ENCODE measurements around the gene ARHGEF33. TPM values are rescaled to one million over a fixed set of nuclear protein-coding genes. Genes with fewer than 3 reads are reported as not detected.

Gene ARHGEF33
- polyA plus RNA-seq, 2 of the 4 experiments (the other 2 are of a cell fraction): 0.08 to 0.23 TPM

- Histone ChIP-seq H3K4me2 (no peak overlapping the region), H3K27ac (no peak overlapping the region), H3K9me3 (no peaks in the 10 kb centered on the region), H3K4me3 (no peak overlapping the region), H3K4me1 (no peaks in the 10 kb centered on the region)
- 89% methylated on average over 34 of the region's 34 CpGs for WGBS (ENCODE audit: missing lambda C conversion rate)
- TF ChIP-seq RFX5 (IDR thresholded peaks at IDR 0.05) (no peak), FOXS1 (CRISPR knock-in tag; IDR thresholded peaks at IDR 0.05) (no peak), HOXB13 (CRISPR knock-in tag; IDR thresholded peaks at IDR 0.05; ENCODE audit: low read depth) (no peak), EHMT2 (IDR thresholded peaks at IDR 0.05; ENCODE audit: low read depth) (no peak), CHD4 (IDR thresholded peaks at IDR 0.05; ENCODE audit: borderline replicate concordance) (no peak), HDAC2 (IDR thresholded peaks at IDR 0.05) (no peak), HOXA7 (CRISPR knock-in tag; IDR thresholded peaks at IDR 0.05) (no peak), FOSL2 (IDR thresholded peaks at IDR 0.05) (no peak), FOSL2 (CRISPR knock-in tag; IDR thresholded peaks at IDR 0.05) (no peak), MYC (IDR thresholded peaks at IDR 0.05; ENCODE audit: borderline replicate concordance, low read length) (no peak), BHLHE40 (IDR thresholded peaks at IDR 0.05; ENCODE audit: low read depth, low read length) (no peak), POLR2A (IDR thresholded peaks at IDR 0.05; ENCODE audit: low read length) (no peak), GATA3 (IDR thresholded peaks at IDR 0.05; ENCODE audit: borderline replicate concordance) (no peak), RAD21 (conservative IDR thresholded peaks at IDR 0.05 in 1 of 2, IDR thresholded peaks at IDR 0.05 in 1 of 2) (no peak)
- TF ChIP-seq, protein P1, sequence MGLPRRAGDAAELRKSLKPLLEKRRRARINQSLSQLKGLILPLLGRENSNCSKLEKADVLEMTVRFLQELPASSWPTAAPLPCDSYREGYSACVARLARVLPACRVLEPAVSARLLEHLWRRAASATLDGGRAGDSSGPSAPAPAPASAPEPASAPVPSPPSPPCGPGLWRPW (IDR thresholded peaks at IDR 0.05): no peak
- CTCF ChIA-PET: interaction anchor here (3.4 kb wide), 1 partner anchor 14 kb away, joined by 21 read pairs; no protein-coding TSS in a partner anchor
- ATAC-seq (no peak), DNase-seq (ENCODE audit: low read depth in 1 of 2, low spot score in 1 of 2) (no peak), FAIRE-seq (no peak)
- POLR2A ChIA-PET: no interaction called here
These were observed 71.1 kb downstream of the ARHGEF33 start for GRCh38 chr2:38960609-38961320.

DNA sequence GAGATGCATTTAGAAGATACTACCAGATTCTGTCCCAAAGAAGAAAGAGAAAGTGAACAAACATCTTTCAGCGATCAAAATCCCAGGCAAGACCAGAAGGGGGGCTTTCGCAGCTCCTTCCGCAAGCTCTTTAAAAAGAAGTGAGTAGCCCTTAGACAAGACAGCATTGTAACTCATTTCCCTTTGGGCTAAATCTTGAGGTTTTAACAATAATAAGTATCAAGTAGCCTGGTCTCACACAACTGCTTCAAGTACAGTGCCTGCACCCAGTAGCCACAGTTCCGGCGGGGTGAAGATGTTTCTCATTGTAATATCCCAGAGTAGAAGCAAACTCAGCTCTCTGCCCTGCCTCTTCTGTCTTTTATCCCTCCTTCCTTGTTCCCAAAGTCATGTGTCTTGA, 76.3 kb downstream of the ARHGEF33 start:
- DNase-seq (ENCODE audit: low read depth in 1 of 2, low spot score in 1 of 2): no peak
- no peaks in the 10 kb centered on the region for H3K9me3 ChIP-seq
- H3K4me1 ChIP-seq: no peaks in the 10 kb centered on the region
- 84% methylated on average over 5 of the region's 5 CpGs for WGBS (ENCODE audit: missing lambda C conversion rate)
- H3K4me2 ChIP-seq: no peak overlapping the region
- no peak overlapping the region for H3K4me3 ChIP-seq
- no peak overlapping the region for H3K27ac ChIP-seq
- ChIA-PET POLR2A (no interaction called here), CTCF (interaction anchor here (1.3 kb wide), 1 partner anchor 18 kb away, joined by 4 read pairs; no protein-coding TSS in a partner anchor)
- no peak for TF ChIP-seq SMC3 (IDR thresholded peaks at IDR 0.05)
- TF ChIP-seq EP300 (IDR thresholded peaks at IDR 0.05): no peak
- TF ChIP-seq RNF2 (IDR thresholded peaks at IDR 0.05; ENCODE audit: borderline replicate concordance, low read depth): no peak
- ATAC-seq: no peak
- FAIRE-seq: no peak

GRCh38 chr2:38966678-38967077, 77.0 kb downstream of the ARHGEF33 start:
- no peak for FAIRE-seq

More at GRCh38 chr2:38966678-38967077, 77.0 kb downstream of the ARHGEF33 start:
- DNase-seq (ENCODE audit: low read depth in 1 of 2, low spot score in 1 of 2) (no peak), ATAC-seq (peak in 1 of 2 experiments; percentile 43; a peak in 3 of 6 replicates)
- H3K4me3 ChIP-seq: no peak overlapping the region
- no peak overlapping the region for H3K4me2 ChIP-seq
- H3K9me3 ChIP-seq: no peaks in the 10 kb centered on the region
- ChIA-PET POLR2A (no interaction called here), CTCF (interaction anchor here (1.3 kb wide), 1 partner anchor 19 kb away, joined by 4 read pairs; no protein-coding TSS in a partner anchor)
- H3K27ac ChIP-seq: no peak overlapping the region
- H3K4me1 ChIP-seq: no peaks in the 10 kb centered on the region
- TF ChIP-seq, protein P1 (IDR thresholded peaks at IDR 0.05): no peak
- TF ChIP-seq CBX2 (IDR thresholded peaks at IDR 0.05; ENCODE audit: borderline replicate concordance, low read depth) (no peak), CBX8 (IDR thresholded peaks at IDR 0.05) (no peak), MAX (IDR thresholded peaks at IDR 0.05) (no peak), RAD21 (conservative IDR thresholded peaks at IDR 0.05 in 1 of 2, IDR thresholded peaks at IDR 0.05 in 1 of 2) (no peak), TFCP2L1 (CRISPR knock-in tag; IDR thresholded peaks at IDR 0.05) (no peak), SMC3 (IDR thresholded peaks at IDR 0.05) (no peak), ZSCAN20 (CRISPR knock-in tag; IDR thresholded peaks at IDR 0.05) (no peak), PHF8 (IDR thresholded peaks at IDR 0.05; ENCODE audit: borderline replicate concordance, low read depth) (no peak), HOXA7 (CRISPR knock-in tag; IDR thresholded peaks at IDR 0.05) (no peak), EHMT2 (IDR thresholded peaks at IDR 0.05; ENCODE audit: low read depth) (no peak), ZNF302 (CRISPR knock-in tag; IDR thresholded peaks at IDR 0.05) (no peak), HOXB5 (CRISPR knock-in tag; IDR thresholded peaks at IDR 0.05) (no peak), MAZ (IDR thresholded peaks at IDR 0.05; ENCODE audit: borderline replicate concordance, low read depth, low read length) (no peak), KDM1A (IDR thresholded peaks at IDR 0.05; ENCODE audit: low read depth) (no peak)
- TF ChIP-seq, protein P2, sequence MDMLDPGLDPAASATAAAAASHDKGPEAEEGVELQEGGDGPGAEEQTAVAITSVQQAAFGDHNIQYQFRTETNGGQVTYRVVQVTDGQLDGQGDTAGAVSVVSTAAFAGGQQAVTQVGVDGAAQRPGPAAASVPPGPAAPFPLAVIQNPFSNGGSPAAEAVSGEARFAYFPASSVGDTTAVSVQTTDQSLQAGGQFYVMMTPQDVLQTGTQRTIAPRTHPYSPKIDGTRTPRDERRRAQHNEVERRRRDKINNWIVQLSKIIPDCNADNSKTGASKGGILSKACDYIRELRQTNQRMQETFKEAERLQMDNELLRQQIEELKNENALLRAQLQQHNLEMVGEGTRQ (IDR thresholded peaks at IDR 0.05): no peak
- WGBS (ENCODE audit: missing lambda C conversion rate): 75% methylated on average over 1 of the region's 1 CpG

Measured in A549 (cell line).